K562 (cell line): Measurements from ENCODE around the gene CLEC3A. TPM values are rescaled to one million over a fixed set of nuclear protein-coding genes. Genes with fewer than 3 reads are reported as not detected.

Experiments used
- ATF7 ChIP-seq: fragments of 450-650 bp; IDR thresholded peaks from 2 replicates; pipeline ENCODE4 v1.7.1; 2014; ENCODE audit warnings: mild to moderate bottlenecking, moderate library complexity
- ETV6 ChIP-seq, 3 experiments: fragments of 150-350 bp in 1 of 3; sonication (generic) in 1 of 3; formaldehyde crosslinking in 1 of 3; IDR thresholded peaks; 2 replicates each; pipeline versions ENCODE4 v1.6.1 to v1.8.0; 2014 to 2022; ENCODE audit warnings: borderline replicate concordance in 2 of 3, low read depth in 2 of 3, antibody characterized with exemption in 1 of 3, low read length in 1 of 3, mild to moderate bottlenecking in 1 of 3, missing genetic modification reagents in 1 of 3
- HNRNPUL1 ChIP-seq: fragments of 200-400 bp; formaldehyde crosslinking; IDR thresholded peaks from 2 replicates; pipeline ENCODE4 v1.6.1; 2017; ENCODE audit warnings: low read length
- JUND ChIP-seq, 2 experiments: IDR thresholded peaks; 2 replicates in 1 of 2; 3 replicates in 1 of 2; pipeline ENCODE4 v1.6.1; 2011; ENCODE audit warnings: borderline replicate concordance in 2 of 2, low read depth in 2 of 2, low read length in 2 of 2, improper control_type of control experiment in 1 of 2, missing biosample characterization in 1 of 2, missing genetic modification characterization in 1 of 2, missing genetic modification reagents in 1 of 2
- MEIS2 ChIP-seq: fragments of 450-650 bp; IDR thresholded peaks from 2 replicates; pipeline ENCODE4 v1.6.1; 2014; ENCODE audit warnings: mild to moderate bottlenecking; ENCODE audit not compliant: partially characterized antibody
- NFIC ChIP-seq: fragments of 450-650 bp; IDR thresholded peaks from 2 replicates; pipeline ENCODE4 v1.6.1; 2017; ENCODE audit warnings: mild to moderate bottlenecking, inconsistent platforms
- NFYB ChIP-seq: IDR thresholded peaks from 2 replicates; pipeline ENCODE4 v1.6.1; 2011; ENCODE audit warnings: mild to moderate bottlenecking, moderate library complexity; ENCODE audit not compliant: insufficient read length; ENCODE audit errors: extremely low read depth
- RCOR1 ChIP-seq, 2 experiments: IDR thresholded peaks; 2 replicates each; pipeline ENCODE4 v1.6.1; 2012; ENCODE audit warnings: low read depth in 2 of 2, low read length in 2 of 2, borderline replicate concordance in 1 of 2, improper control_type of control experiment in 1 of 2
- SMC3 ChIP-seq: conservative IDR thresholded peaks from 2 replicates; pipeline ENCODE4 v1.6.1; 2011; ENCODE audit warnings: low read depth, low read length, improper control_type of control experiment; ENCODE audit not compliant: insufficient read depth
- THRAP3 ChIP-seq: fragments of 450-650 bp; IDR thresholded peaks from 2 replicates; pipeline ENCODE4 v1.6.1; 2016; ENCODE audit warnings: mild to moderate bottlenecking, inconsistent platforms, borderline replicate concordance
- ZNF143 ChIP-seq: sonication (generic); formaldehyde crosslinking; IDR thresholded peaks from 2 replicates; pipeline ENCODE4 v1.9.0; 2022; ENCODE audit warnings: mild to moderate bottlenecking, missing genetic modification reagents
- polyA plus RNA-seq, 8 experiments: library from polyadenylated mRNA; depleted of rRNA in 4 of 8; stranded (reverse) in 5 of 8; unstranded in 3 of 8; fragments of >200 nt; fragmentation: Nextera tagmentation in 2 of 8; fragmentation: Illumina TruSeq in 1 of 8; extraction: Ambion mirVana in 2 of 8; extraction: Trizol in 1 of 8; gene quantifications; 2 replicates each; pipeline versions ENCODE4 v1.2.1 to v1.2.3, GENCODE V29; 2011 to 2014; ENCODE audit warnings: inconsistent platforms in 1 of 8, missing spikeins in 1 of 8
- total RNA-seq, 7 experiments: library from RNA; depleted of rRNA in 6 of 7; stranded (reverse); fragments of >200 nt in 6 of 7; fragmentation: Illumina TruSeq in 2 of 7; extraction: Trizol in 2 of 7; gene quantifications; 2 replicates each; pipeline versions ENCODE4 v1.2.1 to v1.2.3, GENCODE V29; 2011 to 2021; ENCODE audit warnings: low replicate concordance in 1 of 7
- TF ChIP-seq, protein P1 (sequence below), 3 experiments: IDR thresholded peaks in 2 of 3; conservative IDR thresholded peaks in 1 of 3; 2 replicates each; pipeline ENCODE4 v1.5.1; 2011 to 2012; ENCODE audit warnings: low read length in 3 of 3, mild to moderate bottlenecking in 3 of 3, control low read depth in 2 of 3, improper control_type of control experiment in 1 of 3, inconsistent platforms in 1 of 3, low read depth in 1 of 3, mixed read lengths in 1 of 3, moderate library complexity in 1 of 3; ENCODE audit not compliant: insufficient read depth in 2 of 3
- TF ChIP-seq, protein P2 (sequence below), 2 experiments: fragments of 450-650 bp; formaldehyde crosslinking in 1 of 2; IDR thresholded peaks; 2 replicates each; pipeline versions ENCODE4 v1.4.0 to v1.6.1; 2014 to 2020; ENCODE audit warnings: mild to moderate bottlenecking in 2 of 2, borderline replicate concordance in 1 of 2, low read depth in 1 of 2

The CLEC3A gene
- total and polyA plus RNA-seq, 9 of the 15 experiments (the other 6 are each of a cell fraction or from before 2014, with no cell fraction given): not detected

DNA sequence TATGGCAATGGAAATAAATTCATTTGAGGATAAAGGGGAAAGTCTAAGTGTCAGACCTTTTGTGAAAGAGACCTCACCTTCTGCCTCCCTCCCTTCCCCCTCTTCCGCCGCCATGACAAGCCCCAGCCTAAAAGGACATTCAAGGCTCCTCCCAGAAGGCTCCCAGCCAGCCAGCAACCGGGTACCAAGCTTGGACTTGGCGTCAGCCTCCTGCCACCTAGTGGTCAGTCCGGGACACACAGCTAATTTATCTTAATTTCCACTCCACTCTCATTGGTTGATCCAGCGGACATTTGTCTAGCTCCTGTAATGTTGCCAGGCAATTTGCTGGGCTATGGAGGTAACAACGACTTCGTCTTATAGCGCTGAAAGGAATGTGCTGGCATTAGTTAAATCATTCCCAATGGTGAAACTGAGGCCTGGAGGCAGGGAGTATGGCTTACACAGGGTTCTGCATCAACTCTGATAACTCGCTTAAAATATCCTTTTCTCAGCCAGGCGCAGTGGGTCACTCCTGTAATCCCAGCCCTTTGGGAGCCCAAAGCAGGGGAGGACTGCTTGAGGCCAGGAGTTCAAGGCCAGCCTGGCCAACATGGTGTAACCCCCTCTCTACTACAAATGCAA lies 19.3 kb upstream of the CLEC3A start (continued):
- TF ChIP-seq ETV6 (IDR thresholded peaks at IDR 0.05; ENCODE audit: borderline replicate concordance in 1 of 2, low read depth in 2 of 2, low read length in 1 of 2) (no peak), ETV6 (CRISPR knock-in tag; IDR thresholded peaks at IDR 0.05; ENCODE audit: borderline replicate concordance) (no peak), MEIS2 (peak; percentile 62), NFYB (peak; percentile 95), HNRNPUL1 (no peak), ZNF143 (CRISPR knock-in tag) (no peak), ATF7 (0 out of 2 replicates have a peak, but pooled peaks have one; percentile 17), RCOR1 (IDR thresholded peaks at IDR 0.05; ENCODE audit: borderline replicate concordance in 1 of 2, low read depth in 2 of 2, low read length in 2 of 2) (0 out of 4 replicates have a peak, but pooled peaks of 1 of the 2 experiments have one; percentile 15), NFIC (peak; percentile 66), SMC3 (peak; percentile 64; the same call in 1 of the 2 replicates), JUND (IDR thresholded peaks at IDR 0.05; ENCODE audit: borderline replicate concordance, low read depth, low read length) (peak; percentile 23; the same call in 1 of the 2 replicates), JUND (tag; IDR thresholded peaks at IDR 0.05; ENCODE audit: borderline replicate concordance, low read depth, low read length) (no peak; the same call in 2 of the 3 replicates), THRAP3 (no peak)
- TF ChIP-seq, protein P1, sequence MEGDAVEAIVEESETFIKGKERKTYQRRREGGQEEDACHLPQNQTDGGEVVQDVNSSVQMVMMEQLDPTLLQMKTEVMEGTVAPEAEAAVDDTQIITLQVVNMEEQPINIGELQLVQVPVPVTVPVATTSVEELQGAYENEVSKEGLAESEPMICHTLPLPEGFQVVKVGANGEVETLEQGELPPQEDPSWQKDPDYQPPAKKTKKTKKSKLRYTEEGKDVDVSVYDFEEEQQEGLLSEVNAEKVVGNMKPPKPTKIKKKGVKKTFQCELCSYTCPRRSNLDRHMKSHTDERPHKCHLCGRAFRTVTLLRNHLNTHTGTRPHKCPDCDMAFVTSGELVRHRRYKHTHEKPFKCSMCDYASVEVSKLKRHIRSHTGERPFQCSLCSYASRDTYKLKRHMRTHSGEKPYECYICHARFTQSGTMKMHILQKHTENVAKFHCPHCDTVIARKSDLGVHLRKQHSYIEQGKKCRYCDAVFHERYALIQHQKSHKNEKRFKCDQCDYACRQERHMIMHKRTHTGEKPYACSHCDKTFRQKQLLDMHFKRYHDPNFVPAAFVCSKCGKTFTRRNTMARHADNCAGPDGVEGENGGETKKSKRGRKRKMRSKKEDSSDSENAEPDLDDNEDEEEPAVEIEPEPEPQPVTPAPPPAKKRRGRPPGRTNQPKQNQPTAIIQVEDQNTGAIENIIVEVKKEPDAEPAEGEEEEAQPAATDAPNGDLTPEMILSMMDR (IDR thresholded peaks at IDR 0.05 in 2 of 3, conservative IDR thresholded peaks at IDR 0.05 in 1 of 3; ENCODE audit: insufficient read depth in 2 of 3, low read depth in 1 of 3, low read length in 3 of 3): peak; percentile 85 to 95 (median 94)
- TF ChIP-seq, protein P2, sequence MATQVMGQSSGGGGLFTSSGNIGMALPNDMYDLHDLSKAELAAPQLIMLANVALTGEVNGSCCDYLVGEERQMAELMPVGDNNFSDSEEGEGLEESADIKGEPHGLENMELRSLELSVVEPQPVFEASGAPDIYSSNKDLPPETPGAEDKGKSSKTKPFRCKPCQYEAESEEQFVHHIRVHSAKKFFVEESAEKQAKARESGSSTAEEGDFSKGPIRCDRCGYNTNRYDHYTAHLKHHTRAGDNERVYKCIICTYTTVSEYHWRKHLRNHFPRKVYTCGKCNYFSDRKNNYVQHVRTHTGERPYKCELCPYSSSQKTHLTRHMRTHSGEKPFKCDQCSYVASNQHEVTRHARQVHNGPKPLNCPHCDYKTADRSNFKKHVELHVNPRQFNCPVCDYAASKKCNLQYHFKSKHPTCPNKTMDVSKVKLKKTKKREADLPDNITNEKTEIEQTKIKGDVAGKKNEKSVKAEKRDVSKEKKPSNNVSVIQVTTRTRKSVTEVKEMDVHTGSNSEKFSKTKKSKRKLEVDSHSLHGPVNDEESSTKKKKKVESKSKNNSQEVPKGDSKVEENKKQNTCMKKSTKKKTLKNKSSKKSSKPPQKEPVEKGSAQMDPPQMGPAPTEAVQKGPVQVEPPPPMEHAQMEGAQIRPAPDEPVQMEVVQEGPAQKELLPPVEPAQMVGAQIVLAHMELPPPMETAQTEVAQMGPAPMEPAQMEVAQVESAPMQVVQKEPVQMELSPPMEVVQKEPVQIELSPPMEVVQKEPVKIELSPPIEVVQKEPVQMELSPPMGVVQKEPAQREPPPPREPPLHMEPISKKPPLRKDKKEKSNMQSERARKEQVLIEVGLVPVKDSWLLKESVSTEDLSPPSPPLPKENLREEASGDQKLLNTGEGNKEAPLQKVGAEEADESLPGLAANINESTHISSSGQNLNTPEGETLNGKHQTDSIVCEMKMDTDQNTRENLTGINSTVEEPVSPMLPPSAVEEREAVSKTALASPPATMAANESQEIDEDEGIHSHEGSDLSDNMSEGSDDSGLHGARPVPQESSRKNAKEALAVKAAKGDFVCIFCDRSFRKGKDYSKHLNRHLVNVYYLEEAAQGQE (IDR thresholded peaks at IDR 0.05; ENCODE audit: borderline replicate concordance): peak; percentile 56
- TF ChIP-seq, protein P2 (CRISPR knock-in tag; IDR thresholded peaks at IDR 0.05; ENCODE audit: low read depth): no peak
- TF ChIP-seq, all 486 proteins: peak for 19
